ENCODE data around the gene IFNGR1.

The IFNGR1 gene

GRCh38 chr6:137261761-137262160, 42.6 kb upstream of the IFNGR1 start:
- no peak for TF ChIP-seq CTCF (IDR thresholded peaks at IDR 0.05; ENCODE audit: low read depth, low read length)
- Histone ChIP-seq H3K27me3 (ENCODE audit: insufficient read depth, low read depth, severe bottlenecking) (no peaks in the 10 kb centered on the region), H3K36me3 (no peaks in the 10 kb centered on the region), H3K4me3 (ENCODE audit: low read depth, low read length) (no peak overlapping the region), H3K9me3 (ENCODE audit: severe bottlenecking) (no peaks in the 10 kb centered on the region), H3K27ac (no peak overlapping the region)
- DNase-seq, result no peak

GRCh38 chr6:137261361-137261760, 42.2 kb upstream of the IFNGR1 start:
- no peak overlapping the region for H3K4me3 ChIP-seq (ENCODE audit: low read depth, low read length)
- no peaks in the 10 kb centered on the region for H3K36me3 ChIP-seq
- DNase-seq, result no peak
- no peaks in the 10 kb centered on the region for H3K9me3 ChIP-seq (ENCODE audit: severe bottlenecking)
- TF ChIP-seq CTCF (IDR thresholded peaks at IDR 0.05; ENCODE audit: low read depth, low read length), result no peak
- H3K27me3 ChIP-seq (ENCODE audit: insufficient read depth, low read depth, severe bottlenecking), result no peaks in the 10 kb centered on the region
- no peak overlapping the region for H3K27ac ChIP-seq

- Histone ChIP-seq H3K4me3 (ENCODE audit: low read depth, low read length) (no peak overlapping the region), H3K27ac (no peak overlapping the region)
- TF ChIP-seq CTCF (IDR thresholded peaks at IDR 0.05; ENCODE audit: low read depth, low read length), result no peak
These were observed 41.0 kb upstream of the IFNGR1 start for GRCh38 chr6:137260217-137260616.

GRCh38 chr6:137259349-137259748, 40.2 kb upstream of the IFNGR1 start:
- Histone ChIP-seq H3K27me3 (ENCODE audit: insufficient read depth, low read depth, severe bottlenecking) (no peaks in the 10 kb centered on the region), H3K4me3 (ENCODE audit: low read depth, low read length) (no peak overlapping the region), H3K36me3 (no peaks in the 10 kb centered on the region), H3K27ac (no peak overlapping the region), H3K9me3 (ENCODE audit: severe bottlenecking) (no peaks in the 10 kb centered on the region)
- DNase-seq, result no peak
- TF ChIP-seq CTCF (IDR thresholded peaks at IDR 0.05; ENCODE audit: low read depth, low read length), result no peak

More at GRCh38 chr6:137260217-137260616, 41.0 kb upstream of the IFNGR1 start:
- Histone ChIP-seq H3K27me3 (ENCODE audit: insufficient read depth, low read depth, severe bottlenecking) (no peaks in the 10 kb centered on the region), H3K36me3 (no peaks in the 10 kb centered on the region), H3K9me3 (ENCODE audit: severe bottlenecking) (no peaks in the 10 kb centered on the region)
- no peak for DNase-seq

GRCh38 chr6:137258170-137258569, 39.0 kb upstream of the IFNGR1 start:
- Histone ChIP-seq H3K27me3 (ENCODE audit: insufficient read depth, low read depth, severe bottlenecking) (no peaks in the 10 kb centered on the region), H3K27ac (no peak overlapping the region), H3K9me3 (ENCODE audit: severe bottlenecking) (no peaks in the 10 kb centered on the region), H3K4me3 (ENCODE audit: low read depth, low read length) (no peak overlapping the region), H3K36me3 (no peaks in the 10 kb centered on the region)
- no peak for DNase-seq
- TF ChIP-seq CTCF (IDR thresholded peaks at IDR 0.05; ENCODE audit: low read depth, low read length), result no peak

GRCh38 chr6:137256350-137257103, 37.3 kb upstream of the IFNGR1 start:
- Histone ChIP-seq H3K4me3 (ENCODE audit: low read depth, low read length) (no peak overlapping the region), H3K27ac (no peak overlapping the region), H3K9me3 (ENCODE audit: severe bottlenecking) (no peaks in the 10 kb centered on the region), H3K27me3 (ENCODE audit: insufficient read depth, low read depth, severe bottlenecking) (no peaks in the 10 kb centered on the region), H3K36me3 (no peaks in the 10 kb centered on the region)
- no peak for TF ChIP-seq CTCF (IDR thresholded peaks at IDR 0.05; ENCODE audit: low read depth, low read length)
- DNase-seq, result no peak
